Measurements from ENCODE around the gene SLC8A1.

Gene SLC8A1

DNA sequence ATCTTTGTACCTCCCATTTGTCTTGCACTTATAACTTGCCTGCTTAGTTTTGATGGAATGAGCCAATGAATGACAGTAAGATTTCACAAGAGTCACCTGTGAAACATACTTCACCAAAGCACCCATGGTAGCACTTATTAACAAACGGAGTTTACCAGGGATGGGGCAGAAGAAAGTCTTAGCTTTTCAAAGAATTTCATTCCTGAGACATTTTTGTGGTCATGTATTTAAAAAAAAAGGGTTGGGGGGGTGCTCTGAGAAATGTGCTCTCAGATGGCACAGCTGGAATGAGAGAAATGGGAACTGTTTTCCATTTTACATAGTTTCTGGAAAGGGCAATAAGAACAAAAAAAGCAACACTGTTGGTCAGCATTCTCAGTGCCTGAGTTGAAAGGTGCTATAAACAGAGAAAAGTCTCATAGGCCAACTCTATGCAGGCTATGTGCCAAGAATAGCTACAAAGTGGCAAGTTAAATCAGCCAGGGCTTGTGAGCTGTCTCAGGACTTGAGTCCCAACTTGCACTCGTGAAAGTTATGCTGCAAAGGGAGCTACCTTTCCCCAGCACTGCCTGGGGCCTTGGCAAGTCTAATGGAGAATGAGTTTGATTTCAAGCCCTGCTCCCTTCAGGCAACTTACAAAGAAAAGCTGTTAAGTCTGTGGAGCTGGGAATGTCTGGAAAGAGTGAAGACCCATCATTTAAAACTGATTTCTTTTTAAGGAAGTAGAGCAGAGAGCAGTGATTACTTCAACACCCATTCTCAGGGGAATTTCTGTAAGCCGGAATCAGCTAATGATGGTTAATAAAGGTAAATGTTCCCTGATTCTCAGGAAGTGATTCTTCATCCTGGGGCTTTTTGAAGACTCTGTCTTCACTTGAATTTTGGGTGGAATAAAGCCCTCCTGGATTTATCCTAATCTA, 170.6 kb downstream of the SLC8A1 start:
- TF ChIP-seq CTCF (IDR thresholded peaks at IDR 0.05; ENCODE audit: low read depth, low read length, missing control alignments), result no peak
- DNase-seq (ENCODE audit: low read depth), result peak; percentile 21
- no peak overlapping the region for H3K4me3 ChIP-seq (ENCODE audit: low read depth, low read length)

- TF ChIP-seq CTCF (IDR thresholded peaks at IDR 0.05; ENCODE audit: low read depth, low read length, missing control alignments), result no peak
- DNase-seq (ENCODE audit: low read depth), result no peak
- no peak overlapping the region for H3K4me3 ChIP-seq (ENCODE audit: low read depth, low read length)
Observed at GRCh38 chr2:40279482-40279881, 172.4 kb downstream of the SLC8A1 start.

DNA sequence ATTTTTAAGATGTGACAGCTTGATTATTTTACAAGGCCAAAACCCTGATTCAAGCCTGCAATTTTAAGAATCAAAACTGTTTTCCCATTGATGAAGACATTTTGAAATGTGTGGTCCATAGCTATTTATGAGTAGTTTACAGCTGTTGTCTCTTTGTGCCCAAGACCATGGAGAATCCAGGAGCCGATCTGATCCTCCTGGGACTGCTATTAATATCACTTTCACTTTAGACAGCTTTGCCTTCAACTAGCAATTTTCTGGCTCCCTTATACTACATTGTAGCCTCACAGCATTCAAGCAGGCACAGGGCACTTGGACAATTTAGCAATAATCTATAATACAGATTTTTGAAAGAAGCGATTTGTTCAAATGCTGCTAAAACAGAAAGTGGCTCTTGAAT, 172.9 kb downstream of the SLC8A1 start:
- no peak for TF ChIP-seq CTCF (IDR thresholded peaks at IDR 0.05; ENCODE audit: low read depth, low read length, missing control alignments)
- no peak overlapping the region for H3K4me3 ChIP-seq (ENCODE audit: low read depth, low read length)
- DNase-seq (ENCODE audit: low read depth), result no peak

DNA sequence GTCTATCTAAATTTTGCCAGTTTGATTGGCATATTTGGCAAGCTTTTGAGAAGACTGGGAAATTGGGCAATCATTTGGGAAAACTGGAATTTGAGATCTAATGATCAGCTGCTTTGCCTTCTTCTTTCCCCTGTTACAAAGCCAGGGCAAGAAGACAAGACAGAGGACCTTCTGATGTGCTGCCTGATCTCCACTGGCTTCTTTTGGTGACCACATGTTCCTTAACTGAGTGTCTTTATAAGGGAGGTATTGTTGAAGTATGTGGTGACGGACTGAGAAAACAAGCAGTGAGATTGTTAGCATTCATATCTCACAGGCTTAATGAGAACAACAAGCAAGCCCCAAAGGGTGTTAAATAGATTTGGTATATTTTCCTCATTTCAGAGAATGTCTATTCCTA, 175.8 kb downstream of the SLC8A1 start:
- TF ChIP-seq CTCF (IDR thresholded peaks at IDR 0.05; ENCODE audit: low read depth, low read length, missing control alignments), result no peak
- no peak for DNase-seq (ENCODE audit: low read depth)
- no peak overlapping the region for H3K4me3 ChIP-seq (ENCODE audit: low read depth, low read length)

DNA sequence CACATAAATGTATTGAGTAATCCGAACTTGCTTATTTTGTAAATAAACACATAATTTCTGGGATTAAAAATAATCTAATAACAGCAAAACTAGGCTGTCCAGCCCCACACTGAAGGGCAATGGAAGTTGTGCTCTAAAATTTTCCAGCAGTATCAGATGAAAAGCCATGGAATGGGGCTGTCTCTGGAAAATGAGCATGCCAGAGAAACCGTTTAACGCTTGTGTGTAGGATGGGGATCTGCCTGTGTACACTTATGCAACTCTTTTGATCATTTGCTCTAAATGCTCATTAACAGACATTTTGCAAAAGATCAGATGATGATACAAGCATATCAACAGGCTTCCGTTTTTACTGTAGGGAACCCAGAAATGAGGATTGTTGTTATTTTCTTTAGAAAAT, 177.6 kb downstream of the SLC8A1 start:
- no peak overlapping the region for H3K4me3 ChIP-seq (ENCODE audit: low read depth, low read length)
- no peak for TF ChIP-seq CTCF (IDR thresholded peaks at IDR 0.05; ENCODE audit: low read depth, low read length, missing control alignments)
- DNase-seq (ENCODE audit: low read depth), result no peak

DNA sequence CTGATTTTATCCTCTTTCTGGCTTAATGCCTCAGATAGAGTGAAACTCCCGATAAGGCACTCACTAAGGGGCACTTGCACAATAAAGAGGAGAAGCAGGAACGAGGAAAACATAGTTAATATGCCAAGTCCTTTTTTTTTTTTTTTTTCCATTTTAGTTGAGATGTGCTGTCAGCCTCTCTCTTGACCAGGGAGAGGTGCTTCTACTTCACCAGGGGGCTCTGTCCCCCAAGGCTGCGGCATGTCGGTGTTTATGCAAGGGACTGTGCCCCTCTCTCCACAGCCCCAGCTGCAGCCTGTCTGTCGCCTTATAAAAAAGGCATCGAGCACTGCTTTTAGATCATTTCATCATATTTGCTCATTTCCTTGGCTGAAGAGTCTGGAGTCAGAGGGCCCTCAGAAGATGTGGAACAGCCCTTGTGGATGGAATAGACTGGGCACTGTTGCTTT, 178.1 kb downstream of the SLC8A1 start:
- no peak for DNase-seq (ENCODE audit: low read depth)
- H3K4me3 ChIP-seq (ENCODE audit: low read depth, low read length), result no peak overlapping the region
- TF ChIP-seq CTCF (IDR thresholded peaks at IDR 0.05; ENCODE audit: low read depth, low read length, missing control alignments), result no peak

GRCh38 chr2:40271094-40271493, 180.8 kb downstream of the SLC8A1 start:
- no peak for DNase-seq (ENCODE audit: low read depth)
- no peak for TF ChIP-seq CTCF (IDR thresholded peaks at IDR 0.05; ENCODE audit: low read depth, low read length, missing control alignments)
- H3K4me3 ChIP-seq (ENCODE audit: low read depth, low read length), result no peak overlapping the region

Measured in GM12864 (cell line).